Activated T-cell treated with anti-CD3 and anti-CD28 coated beads, Interleukin-2, amount 50 U/mL, for 72 hours (primary cell): ENCODE measurements around the gene NSRP1. TPM values are rescaled to one million over a fixed set of nuclear protein-coding genes. Genes with fewer than 3 reads are reported as not detected.

Experiments used
- ATAC-seq, 2 donors: fragments of 150-1000 bp; cut with Tn5 transposase; replicated peaks in 1 of 2; 2 replicates each; pipeline ENCODE4 v1.10.0; 2021; ENCODE audit warnings: moderate library complexity in 2 of 2, mild to moderate bottlenecking in 1 of 2
- DNase-seq, 2 donors: peaks; one replicate each; pipeline ENCODE4 v3.0.0; 2021 to 2022; ENCODE audit warnings: mixed read lengths in 1 of 2
- H3K27ac Mint-ChIP-seq: one replicate; pipeline ENCODE4 v1.8.0; 2022; ENCODE audit warnings: mild to moderate bottlenecking, moderate library complexity, mixed read lengths
- H3K27me3 Mint-ChIP-seq: one replicate; pipeline ENCODE4 v1.8.0; 2022; ENCODE audit warnings: low read depth, mixed read lengths
- H3K36me3 Mint-ChIP-seq, 2 donors: one replicate each; pipeline ENCODE4 v1.8.0; 2022; ENCODE audit warnings: mixed read lengths in 2 of 2, mild to moderate bottlenecking in 1 of 2; ENCODE audit not compliant: insufficient read depth in 2 of 2
- H3K4me1 Mint-ChIP-seq: one replicate; pipeline ENCODE4 v1.8.0; 2022; ENCODE audit warnings: low read depth, mixed read lengths
- H3K4me3 Mint-ChIP-seq, 2 donors: one replicate each; pipeline ENCODE4 v1.8.0; 2022; ENCODE audit warnings: mild to moderate bottlenecking in 2 of 2, mixed read lengths in 2 of 2, moderate library complexity in 2 of 2
- H3K9me3 Mint-ChIP-seq, 2 donors: one replicate each; pipeline ENCODE4 v1.8.0; 2022; ENCODE audit warnings: mixed read lengths in 2 of 2
- total RNA-seq, 2 donors: library from RNA; stranded (reverse); gene quantifications; one replicate each; pipeline ENCODE4 v1.2.3, GENCODE V29; 2022

Gene NSRP1
- total RNA-seq, 2 donors from 2014 or later = 34.7 to 34.8 TPM

DNA sequence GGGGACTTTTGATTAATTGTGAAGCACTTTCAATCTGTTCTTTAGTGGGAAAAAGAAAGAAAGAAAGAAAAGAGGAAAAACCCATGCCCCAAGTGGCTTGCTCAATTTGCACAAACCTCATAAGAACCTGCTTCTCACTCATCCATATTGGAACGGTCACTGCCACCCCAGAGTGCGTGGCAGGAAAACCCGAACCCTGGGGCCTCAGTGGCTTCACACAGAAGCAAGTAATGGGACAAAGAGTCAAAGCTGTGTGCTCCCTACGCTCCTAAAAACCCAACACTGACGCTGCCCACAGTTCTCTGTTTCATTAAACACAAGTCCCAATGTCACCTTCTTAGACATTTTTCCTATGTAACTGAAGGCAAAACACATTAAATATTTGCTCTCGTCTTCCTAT is 117.7 kb downstream of the NSRP1 start:
- peaks cover 87% of the 10 kb centered on the region for H3K27me3 Mint-ChIP-seq
- no peak overlapping the region for H3K27ac Mint-ChIP-seq
- ATAC-seq (no peak), DNase-seq (no peak)
- no peaks in the 10 kb centered on the region for H3K36me3 Mint-ChIP-seq
- H3K4me1 Mint-ChIP-seq = peaks cover 35% of the 10 kb centered on the region
- H3K4me3 Mint-ChIP-seq = no peak overlapping the region
- H3K9me3 Mint-ChIP-seq = no peaks in the 10 kb centered on the region

DNA sequence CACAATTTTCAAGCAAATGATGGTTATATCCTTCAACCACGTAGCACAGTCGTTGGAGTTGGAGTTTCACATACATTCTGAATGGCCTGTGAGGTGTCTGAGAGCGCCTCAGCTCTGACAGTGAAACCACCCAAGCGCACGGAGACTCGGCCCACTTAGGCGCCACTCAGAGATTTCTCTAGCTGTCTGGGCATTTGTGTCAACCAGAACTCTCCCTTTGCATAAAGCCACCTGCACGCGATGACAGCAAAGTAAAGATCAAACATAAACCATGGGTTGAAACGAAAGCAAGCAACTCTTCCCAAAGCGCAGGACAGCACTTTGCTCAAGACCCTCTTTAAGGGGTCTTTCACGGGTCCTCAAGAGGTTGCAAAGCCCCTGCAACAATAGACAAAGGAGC is 118.3 kb downstream of the NSRP1 start:
- Mint-ChIP-seq H3K4me1 (peaks cover 35% of the 10 kb centered on the region), H3K27me3 (peaks cover 87% of the 10 kb centered on the region), H3K4me3 (peak overlapping the region; percentile 57 to 70), H3K36me3 (no peaks in the 10 kb centered on the region), H3K9me3 (no peaks in the 10 kb centered on the region), H3K27ac (no peak overlapping the region)
- ATAC-seq = peak; percentile 36 to 54
- DNase-seq = no peak

DNA sequence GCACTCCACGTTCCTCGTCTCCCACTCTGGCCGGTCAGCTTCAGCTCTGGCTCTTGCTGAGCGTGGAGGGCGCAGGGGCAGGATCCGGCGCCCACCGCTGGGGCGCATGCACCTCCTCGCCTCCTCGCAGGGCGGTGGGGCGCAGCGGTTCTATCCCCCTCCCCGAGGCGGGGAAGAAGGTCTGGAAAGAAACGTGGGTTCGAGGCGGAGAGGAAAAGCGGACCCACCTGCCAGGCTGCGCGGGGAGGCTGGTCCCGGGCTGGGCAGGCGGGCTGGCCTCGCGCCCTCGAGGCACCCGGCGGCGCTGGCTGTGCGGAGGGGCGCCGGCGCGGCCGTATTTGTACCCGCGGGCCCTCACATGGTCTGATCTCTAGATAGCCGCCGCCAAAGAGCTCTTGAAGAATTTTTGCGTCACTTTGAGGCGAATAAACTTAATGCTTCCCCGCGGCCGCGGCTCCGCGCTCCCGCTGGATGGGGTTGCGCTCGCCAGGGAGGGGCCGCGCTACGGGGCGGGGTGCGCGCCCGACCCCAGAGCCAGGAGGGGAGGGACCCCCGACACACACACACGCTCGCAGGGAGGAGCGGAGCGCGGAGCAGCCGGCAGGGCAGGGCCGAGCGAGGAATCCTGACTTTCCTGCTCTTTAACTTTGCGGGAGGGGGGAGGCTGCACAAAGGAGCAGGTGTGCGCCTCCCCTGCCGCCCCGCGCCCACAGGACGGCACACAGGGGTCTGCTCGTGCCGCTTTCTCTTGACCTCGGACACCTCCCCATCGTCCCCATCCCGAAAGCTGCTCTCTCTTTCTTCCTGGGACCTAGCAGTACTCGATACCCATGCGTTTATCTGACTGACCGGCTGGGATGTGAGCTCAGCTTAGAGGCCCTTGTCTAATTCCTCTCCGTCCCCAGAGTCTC is 119.0 kb downstream of the NSRP1 start, which contains the start of gene SLC6A4:
SLC6A4 (minus strand) TSS at position 312 of the 911 bp plus-strand sequence. CDS start 13,739 bp downstream, outside the sequence.
- Mint-ChIP-seq H3K27ac (no peak within 1 kb of the TSS), H3K36me3 (no peaks in the 10 kb centered on the region), H3K27me3 (peaks cover 83% of the 10 kb centered on the region), H3K4me1 (peaks cover 31% of the 10 kb centered on the region), H3K9me3 (no peaks in the 10 kb centered on the region), H3K4me3 (peak within 1 kb of the TSS; percentile 83 to 84)
- ATAC-seq (peak; percentile 27 to 40), DNase-seq (no peak)

Other genes starting within 250 kb of the NSRP1 start
- gene SSH2, start 186.6 kb upstream of the NSRP1 start, total RNA-seq = 10 to 100 TPM; 41.4 to 46.8 TPM
- 1 to 10 TPM in 1 of 2 donors, under 1 TPM in 1; 0.81 to 1.7 TPM for gene EFCAB5, start 175.2 kb upstream of the NSRP1 start, total RNA-seq
- under 1 TPM in 1 of 2 donors, not detected in 1; 0.05 TPM for gene SLC6A4, start 118.9 kb downstream of the NSRP1 start, total RNA-seq
- gene BLMH, start 175.1 kb downstream of the NSRP1 start, total RNA-seq = 10 to 100 TPM; 49.5 to 63.9 TPM
- gene TMIGD1, start 217.2 kb downstream of the NSRP1 start, total RNA-seq = not detected